Fibroblast of villous mesenchyme (primary cell): Measurements from ENCODE around the gene MAML2. TPM values are rescaled to one million over a fixed set of nuclear protein-coding genes. Genes with fewer than 3 reads are reported as not detected.

ENCODE experiments used
- DNase-seq: peaks from one replicate; pipeline ENCODE4 v3.0.0-alpha.2; 2010; ENCODE audit warnings: low read depth
- H3K4me3 ChIP-seq: 2 replicates; pipeline ENCODE4 v1.5.1; 2011; ENCODE audit warnings: low read depth, mild to moderate bottlenecking, low read length
- total RNA-seq: library from RNA; depleted of rRNA; stranded (reverse); fragments of >200 nt; gene quantifications from 2 replicates; pipeline ENCODE4 v1.2.3, GENCODE V29; 2012
- TF ChIP-seq, protein P1 (sequence below): IDR thresholded peaks from 2 replicates; pipeline ENCODE4 v1.5.1; 2012; ENCODE audit warnings: low read depth, mild to moderate bottlenecking, low read length; ENCODE audit not compliant: insufficient read depth

Gene MAML2
- total RNA-seq, 1 donor = 30.7 TPM

DNA sequence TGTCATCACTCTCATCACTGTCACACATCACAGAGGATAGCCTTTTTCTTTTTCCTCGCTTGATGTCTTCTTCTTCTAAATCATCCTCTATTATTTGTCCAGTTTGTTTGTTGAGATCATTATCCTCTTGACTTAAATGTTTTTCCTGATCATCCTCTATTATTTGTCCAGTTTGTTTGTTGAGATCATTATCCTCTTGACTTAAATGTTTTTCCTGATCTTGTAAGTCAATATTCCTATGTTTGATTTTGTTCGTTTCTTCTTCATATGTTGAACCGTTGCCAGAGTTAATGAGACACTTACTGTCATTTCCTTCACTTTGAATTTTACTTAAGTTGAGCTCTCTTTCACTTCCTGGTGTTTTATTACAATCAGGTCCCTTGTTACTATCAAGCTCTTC, 41.2 kb upstream of the MAML2 start:
- TF ChIP-seq, protein P1, sequence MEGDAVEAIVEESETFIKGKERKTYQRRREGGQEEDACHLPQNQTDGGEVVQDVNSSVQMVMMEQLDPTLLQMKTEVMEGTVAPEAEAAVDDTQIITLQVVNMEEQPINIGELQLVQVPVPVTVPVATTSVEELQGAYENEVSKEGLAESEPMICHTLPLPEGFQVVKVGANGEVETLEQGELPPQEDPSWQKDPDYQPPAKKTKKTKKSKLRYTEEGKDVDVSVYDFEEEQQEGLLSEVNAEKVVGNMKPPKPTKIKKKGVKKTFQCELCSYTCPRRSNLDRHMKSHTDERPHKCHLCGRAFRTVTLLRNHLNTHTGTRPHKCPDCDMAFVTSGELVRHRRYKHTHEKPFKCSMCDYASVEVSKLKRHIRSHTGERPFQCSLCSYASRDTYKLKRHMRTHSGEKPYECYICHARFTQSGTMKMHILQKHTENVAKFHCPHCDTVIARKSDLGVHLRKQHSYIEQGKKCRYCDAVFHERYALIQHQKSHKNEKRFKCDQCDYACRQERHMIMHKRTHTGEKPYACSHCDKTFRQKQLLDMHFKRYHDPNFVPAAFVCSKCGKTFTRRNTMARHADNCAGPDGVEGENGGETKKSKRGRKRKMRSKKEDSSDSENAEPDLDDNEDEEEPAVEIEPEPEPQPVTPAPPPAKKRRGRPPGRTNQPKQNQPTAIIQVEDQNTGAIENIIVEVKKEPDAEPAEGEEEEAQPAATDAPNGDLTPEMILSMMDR = no peak
- DNase-seq = no peak
- no peak overlapping the region for H3K4me3 ChIP-seq

DNA sequence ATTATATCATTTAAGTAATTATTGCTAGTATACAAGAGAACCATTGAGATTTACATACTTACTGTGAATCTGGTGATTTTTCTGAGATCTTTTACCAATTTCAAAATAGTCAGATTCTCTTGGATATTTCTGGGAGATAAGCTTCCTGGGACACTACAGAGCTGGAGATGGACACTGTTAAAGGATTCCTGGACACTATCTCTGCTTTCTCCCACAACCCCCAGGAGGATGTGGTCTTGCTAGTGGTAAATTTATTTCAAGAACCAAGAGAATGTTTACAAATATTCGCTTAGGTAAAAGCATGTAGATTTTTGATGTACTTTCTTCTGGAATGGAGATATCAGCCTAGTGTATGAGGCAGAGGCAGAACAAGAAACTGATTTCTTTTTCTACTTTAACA, 33.8 kb upstream of the MAML2 start:
- no peak for DNase-seq
- H3K4me3 ChIP-seq = no peak overlapping the region
- TF ChIP-seq, protein P1 = no peak

DNA sequence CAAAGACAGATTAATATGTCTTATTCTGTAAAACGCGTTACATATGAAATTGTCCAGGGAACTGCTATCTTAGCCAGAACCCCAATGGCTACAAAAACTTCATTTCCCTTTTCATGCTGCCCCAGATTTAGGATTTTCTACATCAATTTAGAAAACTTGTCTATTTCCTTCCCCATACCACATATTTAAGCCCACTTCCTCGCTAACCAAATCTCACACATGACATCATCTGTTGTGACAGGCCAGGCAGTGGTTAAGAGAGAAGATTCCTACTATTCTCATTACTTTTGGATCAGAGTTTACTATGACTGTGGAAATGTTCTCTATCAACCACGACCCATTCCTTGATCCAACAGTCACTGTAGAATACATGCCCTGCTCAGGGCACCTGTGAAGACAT, 30.8 kb upstream of the MAML2 start:
- no peak for DNase-seq
- TF ChIP-seq, protein P1 = no peak
- no peak overlapping the region for H3K4me3 ChIP-seq

DNA sequence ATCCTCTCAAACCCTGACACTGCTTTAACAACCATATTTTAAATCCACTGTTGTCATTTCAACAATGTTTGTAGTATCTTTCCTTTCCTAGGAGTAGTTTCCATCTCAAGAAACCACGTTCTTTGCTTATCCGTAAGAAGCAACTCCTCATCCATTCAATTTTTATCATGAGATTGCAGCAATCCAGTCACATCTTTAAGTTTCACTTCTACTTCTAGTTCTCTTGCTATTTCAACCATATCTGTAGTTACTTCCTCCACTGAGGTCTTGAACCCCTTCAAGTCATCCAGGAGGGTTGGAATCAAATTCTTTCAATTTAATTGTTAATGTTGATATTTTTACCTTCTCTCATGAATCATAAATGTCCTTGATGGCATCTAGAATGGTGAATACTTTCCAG, 24.3 kb upstream of the MAML2 start:
- DNase-seq = no peak
- TF ChIP-seq, protein P1 = no peak
- H3K4me3 ChIP-seq = no peak overlapping the region

DNA sequence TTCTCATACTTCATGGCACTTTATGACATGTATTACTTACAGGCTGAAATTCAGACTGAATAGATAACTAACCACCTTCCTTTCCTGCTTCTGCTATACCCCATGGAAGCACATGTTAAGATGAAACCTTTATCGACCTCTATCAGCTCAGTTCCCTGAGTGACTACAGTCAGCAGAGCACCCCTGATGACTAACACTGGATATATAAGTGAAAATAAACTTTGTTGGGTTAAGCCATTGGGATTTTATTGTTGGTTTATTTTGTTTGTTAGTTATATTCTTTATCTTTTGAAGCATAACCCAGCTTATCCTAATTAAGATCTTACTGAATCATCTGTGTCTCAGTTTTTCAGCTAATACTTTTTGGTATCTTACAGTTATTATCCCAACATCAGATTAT, 23.0 kb upstream of the MAML2 start:
- no peak for DNase-seq
- TF ChIP-seq, protein P1 = no peak
- no peak overlapping the region for H3K4me3 ChIP-seq

DNA sequence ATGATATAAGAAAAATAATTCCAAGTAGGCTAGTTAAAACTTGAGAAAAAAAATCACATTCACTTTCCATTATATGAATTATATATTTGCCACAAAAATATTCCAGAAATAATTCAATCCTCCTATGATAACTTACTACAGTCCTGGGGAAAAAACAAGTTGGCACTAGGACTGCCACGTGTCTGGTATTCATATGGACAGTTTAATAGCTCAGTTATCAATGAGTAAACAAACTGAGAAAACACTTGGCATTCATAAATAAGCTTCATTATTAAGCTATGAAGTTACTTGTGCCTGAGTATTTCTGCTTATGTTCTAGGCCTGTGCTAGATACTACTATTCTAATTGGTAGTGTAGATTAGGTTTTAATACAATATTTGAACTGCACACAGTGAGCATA, 22.5 kb upstream of the MAML2 start:
- DNase-seq = no peak
- TF ChIP-seq, protein P1 = no peak
- no peak overlapping the region for H3K4me3 ChIP-seq

DNA sequence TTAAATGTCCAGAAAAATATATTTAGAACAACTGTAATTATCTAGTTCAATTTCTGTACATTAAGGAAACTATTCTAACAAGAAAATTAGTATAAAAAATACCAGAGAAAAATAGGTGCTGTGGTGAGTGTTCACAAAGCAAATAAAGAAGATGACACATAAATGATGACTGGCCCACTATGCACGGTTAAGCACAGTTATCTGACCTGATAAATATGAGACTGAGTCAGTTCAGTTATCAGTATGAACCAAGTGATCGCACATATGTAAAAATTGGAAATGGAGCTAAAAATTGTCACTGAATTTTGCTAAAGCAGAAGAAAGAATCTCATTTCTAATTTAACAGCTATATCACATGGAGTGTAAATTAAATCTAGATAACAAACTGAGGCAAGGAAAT, 18.8 kb upstream of the MAML2 start:
- H3K4me3 ChIP-seq = no peak overlapping the region
- TF ChIP-seq, protein P1 = no peak
- DNase-seq = peak; percentile 28
